ENCODE data around the gene ZNRF2. TPM values are rescaled to one million over a fixed set of nuclear protein-coding genes. Genes with fewer than 3 reads are reported as not detected.
A peak's percentile ranks its signal among the peaks of the same experiment; 100 is the strongest.

ZNRF2 gene
- total RNA-seq, 2 experiments from 2014 or later: 20.4 to 23.6 TPM

GRCh38 chr7:30245913-30246312 lies 38.5 kb upstream of the ZNRF2 start:
- H3K4me1 Mint-ChIP-seq (ENCODE audit: low read depth): peaks cover 28% of the 10 kb centered on the region
- no peaks in the 10 kb centered on the region for H3K27me3 ChIP-seq (ENCODE audit: control insufficient read depth in 1 of 2, insufficient read depth in 2 of 2, low read length in 2 of 2)
- TF ChIP-seq CTCF (IDR thresholded peaks at IDR 0.05): no peak
- H3K9me3 ChIP-seq (ENCODE audit: control insufficient read depth in 1 of 2, insufficient read depth in 1 of 2, low read length in 2 of 2): no peaks in the 10 kb centered on the region
- peaks cover 8% of the 10 kb centered on the region for H3K4me1 ChIP-seq (ENCODE audit: insufficient read depth, low read length)
- POLR2A ChIA-PET: no interaction called here
- H3K27ac ChIP-seq (ENCODE audit: low read depth in 1 of 2, low read length in 2 of 2): no peak overlapping the region
- CTCF ChIA-PET: no interaction called here
- H3K27ac Mint-ChIP-seq: no peak overlapping the region
- H3K27me3 Mint-ChIP-seq: no peaks in the 10 kb centered on the region
- no peak overlapping the region for H3K4me3 Mint-ChIP-seq
- ATAC-seq (ENCODE audit: poor library complexity): no peak
- intact Hi-C loops (cut with DNase I, micrococcal nuclease): no loop called here
- no peak for DNase-seq
- H3K9me3 Mint-ChIP-seq: no peaks in the 10 kb centered on the region
- H3K36me3 Mint-ChIP-seq (ENCODE audit: low read depth): no peaks in the 10 kb centered on the region
- H3K36me3 ChIP-seq (ENCODE audit: insufficient read depth, low read length): no peaks in the 10 kb centered on the region
- H3K4me3 ChIP-seq (ENCODE audit: low read length): no peak overlapping the region

GRCh38 chr7:30246392-30246791 lies 38.0 kb upstream of the ZNRF2 start:
- H3K9me3 ChIP-seq (ENCODE audit: control insufficient read depth in 1 of 2, insufficient read depth in 1 of 2, low read length in 2 of 2): no peaks in the 10 kb centered on the region
- no peak for DNase-seq

GRCh38 chr7:30247541-30248401 lies 36.6 kb upstream of the ZNRF2 start:
- no peak overlapping the region for H3K4me3 Mint-ChIP-seq
- H3K9me3 ChIP-seq (ENCODE audit: control insufficient read depth in 1 of 2, insufficient read depth in 1 of 2, low read length in 2 of 2): no peaks in the 10 kb centered on the region
- H3K27me3 ChIP-seq (ENCODE audit: control insufficient read depth in 1 of 2, insufficient read depth in 2 of 2, low read length in 2 of 2): no peaks in the 10 kb centered on the region
- H3K9me3 Mint-ChIP-seq: no peaks in the 10 kb centered on the region
- H3K27ac Mint-ChIP-seq: peak overlapping the region; percentile 48
- no peak for TF ChIP-seq CTCF (IDR thresholded peaks at IDR 0.05)
- no peak overlapping the region for H3K27ac ChIP-seq (ENCODE audit: low read depth in 1 of 2, low read length in 2 of 2)
- no peaks in the 10 kb centered on the region for H3K36me3 Mint-ChIP-seq (ENCODE audit: low read depth)
- ATAC-seq (ENCODE audit: poor library complexity) (no peak), DNase-seq (no peak)
- H3K4me1 Mint-ChIP-seq (ENCODE audit: low read depth): peaks cover 40% of the 10 kb centered on the region
- H3K4me1 ChIP-seq (ENCODE audit: insufficient read depth, low read length): peaks cover 10% of the 10 kb centered on the region
- H3K4me3 ChIP-seq (ENCODE audit: low read length): no peak overlapping the region
- no peaks in the 10 kb centered on the region for H3K36me3 ChIP-seq (ENCODE audit: insufficient read depth, low read length)
- H3K27me3 Mint-ChIP-seq: no peaks in the 10 kb centered on the region
- POLR2A ChIA-PET: interaction anchor here (1.7 kb wide), 1 partner anchor 111 kb away, joined by 3 read pairs; no protein-coding TSS in a partner anchor
- intact Hi-C loops (cut with DNase I, micrococcal nuclease): no loop called here
- CTCF ChIA-PET: no interaction called here

More at GRCh38 chr7:30246392-30246791, 38.0 kb upstream of the ZNRF2 start:
- Histone ChIP-seq H3K27me3 (ENCODE audit: control insufficient read depth in 1 of 2, insufficient read depth in 2 of 2, low read length in 2 of 2) (no peaks in the 10 kb centered on the region), H3K4me3 (ENCODE audit: low read length) (no peak overlapping the region), H3K36me3 (ENCODE audit: insufficient read depth, low read length) (no peaks in the 10 kb centered on the region), H3K27ac (ENCODE audit: low read depth in 1 of 2, low read length in 2 of 2) (no peak overlapping the region), H3K4me1 (ENCODE audit: insufficient read depth, low read length) (peaks cover 8% of the 10 kb centered on the region)
- H3K36me3 Mint-ChIP-seq (ENCODE audit: low read depth): no peaks in the 10 kb centered on the region
- no peak overlapping the region for H3K27ac Mint-ChIP-seq
- no peak for TF ChIP-seq CTCF (IDR thresholded peaks at IDR 0.05)
- H3K27me3 Mint-ChIP-seq: no peaks in the 10 kb centered on the region
- no peak for ATAC-seq (ENCODE audit: poor library complexity)
- H3K9me3 Mint-ChIP-seq: no peaks in the 10 kb centered on the region
- ChIA-PET CTCF (no interaction called here), POLR2A (no interaction called here)
- intact Hi-C loops (cut with DNase I, micrococcal nuclease): no loop called here
- H3K4me3 Mint-ChIP-seq: no peak overlapping the region
- peaks cover 33% of the 10 kb centered on the region for H3K4me1 Mint-ChIP-seq (ENCODE audit: low read depth)

All from CD4-positive, alpha-beta T cell (primary cell).